Right kidney (tissue), 1 donor: Measurements from ENCODE around the gene FER.
"Not testable (repeated sequence)": the region's sequence is repeated elsewhere in the genome, so short reads cannot be mapped to it uniquely, and the experiment has no call there.

Experiments
- DNase-seq: peaks from one replicate; pipeline ENCODE4 v3.0.0-alpha.2; 2016

Gene FER

GRCh38 chr5:108974594-108974993, 226.9 kb downstream of the FER start:
- no peak for DNase-seq

GRCh38 chr5:108975697-108976096, 228.0 kb downstream of the FER start:
- no peak for DNase-seq

GRCh38 chr5:108983461-108984092, 235.9 kb downstream of the FER start:
- no peak for DNase-seq

- no peak for DNase-seq
Observed at GRCh38 chr5:108989761-108990392, 242.2 kb downstream of the FER start.

GRCh38 chr5:108992396-108993085, 244.8 kb downstream of the FER start:
- not testable (repeated sequence) for DNase-seq

GRCh38 chr5:108993440-108993839, 245.7 kb downstream of the FER start:
- DNase-seq = not testable (repeated sequence)

- DNase-seq = no peak
Observed at GRCh38 chr5:108997720-108998119, 250.0 kb downstream of the FER start.

GRCh38 chr5:108998216-108998615, 250.5 kb downstream of the FER start:
- DNase-seq = no peak

- DNase-seq = no peak
Observed at GRCh38 chr5:109003928-109004327, 256.2 kb downstream of the FER start.

- no peak for DNase-seq
Observed at GRCh38 chr5:109005297-109006009, 257.8 kb downstream of the FER start.

GRCh38 chr5:109006129-109006528, 258.4 kb downstream of the FER start:
- no peak for DNase-seq

GRCh38 chr5:109016300-109016699, 268.6 kb downstream of the FER start:
- DNase-seq = no peak

- DNase-seq = no peak
Observed at GRCh38 chr5:109022056-109022455, 274.4 kb downstream of the FER start.

- DNase-seq = not testable (repeated sequence)
Observed at GRCh38 chr5:109025729-109026128, 278.0 kb downstream of the FER start.

- no peak for DNase-seq
Observed at GRCh38 chr5:109027983-109028607, 280.4 kb downstream of the FER start.

GRCh38 chr5:109028608-109029299, 281.1 kb downstream of the FER start:
- no peak for DNase-seq

- no peak for DNase-seq
Observed at GRCh38 chr5:109029847-109030246, 282.1 kb downstream of the FER start.

- DNase-seq = no peak
Observed at GRCh38 chr5:109030360-109031143, 282.9 kb downstream of the FER start.

- no peak for DNase-seq
Observed at GRCh38 chr5:109034306-109034705, 286.6 kb downstream of the FER start.

GRCh38 chr5:109035436-109035835, 287.7 kb downstream of the FER start:
- no peak for DNase-seq

- DNase-seq = no peak
Observed at GRCh38 chr5:109038209-109038840, 290.6 kb downstream of the FER start.
